ENCODE measurements around the gene DGKQ. TPM values are rescaled to one million over a fixed set of nuclear protein-coding genes. Genes with fewer than 3 reads are reported as not detected.

Gene DGKQ
- total and polyA plus RNA-seq, 2 of the 8 experiments (the other 6 are each of a cell fraction or from before 2014, with no cell fraction given), result 7.3 to 9.7 TPM

GRCh38 chr4:1014291-1015167 lies 41.2 kb upstream of the DGKQ start (continued):
- no peak for TF ChIP-seq CHD7 (IDR thresholded peaks at IDR 0.05; ENCODE audit: insufficient replicate concordance, low read length)

Measured in H1 (cell line).